Mesenchymal stem cell (in vitro differentiated cells and primary cell): ENCODE results near the gene METTL15.

ENCODE experiments used
- DNase-seq: peaks from one replicate; pipeline ENCODE4 v3.0.0-alpha.2; 2013
- H2AFZ ChIP-seq: one replicate; pipeline ENCODE4 v1.6.1; 2013; ENCODE audit warnings: low read depth, mild to moderate bottlenecking, control low read depth, inconsistent platforms, low read length, moderate library complexity
- H2AK5ac ChIP-seq: 2 replicates; pipeline ENCODE4 v1.6.1; 2013; ENCODE audit warnings: low read length, moderate library complexity, mild to moderate bottlenecking, inconsistent platforms; ENCODE audit not compliant: severe bottlenecking
- H2BK120ac ChIP-seq: one replicate; pipeline ENCODE4 v1.6.1; 2013; ENCODE audit warnings: low read depth, mild to moderate bottlenecking, inconsistent platforms, low read length, moderate library complexity
- H2BK12ac ChIP-seq, 2 experiments: one replicate each; pipeline ENCODE4 v1.6.1; 2013; ENCODE audit warnings: inconsistent platforms in 2 of 2, low read length in 2 of 2, mild to moderate bottlenecking in 2 of 2, moderate library complexity in 2 of 2, control low read depth in 1 of 2
- H2BK15ac ChIP-seq: one replicate; pipeline ENCODE4 v1.6.1; 2013; ENCODE audit warnings: mild to moderate bottlenecking, low read depth, inconsistent platforms; ENCODE audit not compliant: poor library complexity, severe bottlenecking
- H2BK5ac ChIP-seq: 2 replicates; pipeline ENCODE4 v1.6.1; 2013; ENCODE audit warnings: low read depth, mild to moderate bottlenecking, low read length, control low read depth, inconsistent platforms; ENCODE audit not compliant: poor library complexity, severe bottlenecking
- H3K14ac ChIP-seq, 2 experiments: one replicate each; pipeline ENCODE4 v1.6.1; 2013; ENCODE audit warnings: inconsistent platforms in 2 of 2, low read length in 2 of 2, control low read depth in 1 of 2, mild to moderate bottlenecking in 1 of 2, moderate library complexity in 1 of 2
- H3K18ac ChIP-seq, 2 experiments: one replicate each; pipeline ENCODE4 v1.6.1; 2013; ENCODE audit warnings: inconsistent platforms in 2 of 2, low read length in 2 of 2, control low read depth in 1 of 2, low read depth in 1 of 2, mild to moderate bottlenecking in 1 of 2
- H3K23ac ChIP-seq, 2 experiments: one replicate each; pipeline ENCODE4 v1.6.1; 2013; ENCODE audit warnings: inconsistent platforms in 2 of 2, low read length in 2 of 2, mild to moderate bottlenecking in 2 of 2, moderate library complexity in 2 of 2, control low read depth in 1 of 2
- H3K27ac ChIP-seq: 2 replicates; pipeline ENCODE4 v1.5.1; 2013; ENCODE audit warnings: mild to moderate bottlenecking, moderate library complexity, low read length, control low read depth, inconsistent platforms; ENCODE audit not compliant: poor library complexity, severe bottlenecking
- H3K27me3 ChIP-seq, 2 experiments: 2 replicates each; pipeline versions ENCODE4 v1.6.1 to v1.7.0; 2013; ENCODE audit warnings: low read length in 2 of 2, mild to moderate bottlenecking in 2 of 2, moderate library complexity in 2 of 2, control low read depth in 1 of 2, inconsistent platforms in 1 of 2; ENCODE audit not compliant: control insufficient read depth in 1 of 2, insufficient read depth in 1 of 2
- H3K36me3 ChIP-seq, 2 experiments: 2 replicates each; pipeline versions ENCODE4 v1.6.1 to v1.7.0; 2013; ENCODE audit warnings: low read length in 2 of 2, control low read depth in 1 of 2, inconsistent platforms in 1 of 2, low read depth in 1 of 2, mild to moderate bottlenecking in 1 of 2; ENCODE audit not compliant: insufficient read depth in 2 of 2, control insufficient read depth in 1 of 2
- H3K4ac ChIP-seq, 2 experiments: one replicate each; pipeline ENCODE4 v1.6.1; 2013; ENCODE audit warnings: inconsistent platforms in 2 of 2, low read length in 2 of 2, mild to moderate bottlenecking in 2 of 2, moderate library complexity in 2 of 2, control low read depth in 1 of 2, low read depth in 1 of 2
- H3K4me1 ChIP-seq: 2 replicates; pipeline ENCODE4 v1.6.1; 2013; ENCODE audit warnings: low read depth, low read length, control low read depth; ENCODE audit not compliant: control insufficient read depth, insufficient read depth
- H3K4me2 ChIP-seq: 2 replicates; pipeline ENCODE4 v1.6.1; 2013; ENCODE audit warnings: low read length, mild to moderate bottlenecking, inconsistent platforms; ENCODE audit not compliant: poor library complexity, severe bottlenecking
- H3K4me3 ChIP-seq, 2 experiments: 2 replicates each; pipeline versions ENCODE4 v1.5.1 to v1.7.0; 2013; ENCODE audit warnings: low read length in 2 of 2, mild to moderate bottlenecking in 2 of 2, control low read depth in 1 of 2, low read depth in 1 of 2; ENCODE audit not compliant: insufficient read depth in 1 of 2
- H3K79me1 ChIP-seq: replicated peaks from 2 replicates; pipeline ENCODE4 v1.6.1; 2013; ENCODE audit warnings: mild to moderate bottlenecking, control low read depth, low read length, inconsistent platforms; ENCODE audit not compliant: poor library complexity, severe bottlenecking
- H3K9ac ChIP-seq: 2 replicates; pipeline ENCODE4 v1.7.0; 2013; ENCODE audit warnings: mild to moderate bottlenecking, low read length, moderate library complexity
- H3K9me3 ChIP-seq: 2 replicates; pipeline ENCODE4 v1.7.0; 2013; ENCODE audit warnings: mild to moderate bottlenecking, low read length; ENCODE audit not compliant: control insufficient read depth
- H4K8ac ChIP-seq: one replicate; pipeline ENCODE4 v1.6.1; 2013; ENCODE audit warnings: inconsistent platforms, mild to moderate bottlenecking, low read length, moderate library complexity
- H4K91ac ChIP-seq: one replicate; pipeline ENCODE4 v1.6.1; 2013; ENCODE audit warnings: mild to moderate bottlenecking, low read length, inconsistent platforms
- WGBS: methylation state at CpG from one replicate; pipeline ENCODE4 v1.1.7; 2013; ENCODE audit warnings: mixed read lengths; 5-methylcytosine and 5-hydroxymethylcytosine counted together

Gene METTL15

GRCh38 chr11:28241760-28242159, 133.6 kb downstream of the METTL15 start:
- Histone ChIP-seq H3K4me3 (no peak overlapping the region), H3K9me3 (no peaks in the 10 kb centered on the region), H2BK15ac (no peak overlapping the region), H4K91ac (no peak overlapping the region), H3K4me2 (no peak overlapping the region), H4K8ac (no peak overlapping the region), H3K9ac (no peak overlapping the region), H3K27ac (no peak overlapping the region), H3K27me3 (no peaks in the 10 kb centered on the region), H2BK5ac (no peak overlapping the region), H3K14ac (no peak overlapping the region), H3K4me1 (peaks cover 2% of the 10 kb centered on the region), H2BK120ac (no peak overlapping the region), H2BK12ac (no peak overlapping the region), H2AK5ac (no peak overlapping the region), H3K79me1 (peaks cover 8% of the 10 kb centered on the region), H3K23ac (no peak overlapping the region), H3K4ac (no peak overlapping the region), H2AFZ (no peak overlapping the region), H3K36me3 (no peaks in the 10 kb centered on the region), H3K18ac (no peak overlapping the region)
- DNase-seq = no peak

- Histone ChIP-seq H4K91ac (no peak overlapping the region), H3K27ac (no peak overlapping the region), H2AFZ (no peak overlapping the region), H3K4ac (no peak overlapping the region), H3K14ac (no peak overlapping the region), H3K9ac (peak overlapping the region; percentile 64), H3K23ac (no peak overlapping the region), H2AK5ac (no peak overlapping the region), H4K8ac (no peak overlapping the region), H2BK12ac (no peak overlapping the region), H3K27me3 (no peaks in the 10 kb centered on the region), H2BK120ac (no peak overlapping the region), H3K4me3 (no peak overlapping the region), H3K79me1 (peaks cover 8% of the 10 kb centered on the region), H3K18ac (no peak overlapping the region), H3K4me2 (no peak overlapping the region), H3K36me3 (no peaks in the 10 kb centered on the region), H3K9me3 (no peaks in the 10 kb centered on the region), H3K4me1 (peaks cover 2% of the 10 kb centered on the region), H2BK5ac (no peak overlapping the region), H2BK15ac (no peak overlapping the region)
- 80% methylated on average over 1 of the region's 4 CpGs for WGBS
- DNase-seq = no peak
Observed at GRCh38 chr11:28242596-28242995, 134.4 kb downstream of the METTL15 start.

- Histone ChIP-seq H2BK120ac (no peak overlapping the region), H3K18ac (no peak overlapping the region), H3K14ac (no peak overlapping the region), H3K36me3 (no peaks in the 10 kb centered on the region), H3K9me3 (no peaks in the 10 kb centered on the region), H3K4ac (no peak overlapping the region), H3K23ac (no peak overlapping the region), H3K27me3 (no peaks in the 10 kb centered on the region), H3K4me2 (no peak overlapping the region), H2AK5ac (no peak overlapping the region), H3K9ac (peak overlapping the region; percentile 64), H3K4me1 (peaks cover 2% of the 10 kb centered on the region), H4K91ac (no peak overlapping the region), H3K79me1 (peaks cover 8% of the 10 kb centered on the region), H2AFZ (no peak overlapping the region), H4K8ac (no peak overlapping the region), H3K4me3 (no peak overlapping the region), H3K27ac (no peak overlapping the region), H2BK5ac (no peak overlapping the region), H2BK12ac (no peak overlapping the region), H2BK15ac (no peak overlapping the region)
- 100% methylated on average over 1 of the region's 2 CpGs for WGBS
- DNase-seq = no peak
Observed at GRCh38 chr11:28243061-28243460, 134.9 kb downstream of the METTL15 start.

GRCh38 chr11:28243581-28243980, 135.4 kb downstream of the METTL15 start:
- no CpG with 5 or more reads among the region's 2 CpGs for WGBS
- Histone ChIP-seq H3K27ac (no peak overlapping the region), H3K36me3 (no peaks in the 10 kb centered on the region), H3K4me2 (no peak overlapping the region), H3K79me1 (peaks cover 9% of the 10 kb centered on the region), H2BK5ac (no peak overlapping the region), H3K14ac (no peak overlapping the region), H2BK15ac (no peak overlapping the region), H3K4ac (no peak overlapping the region), H3K23ac (no peak overlapping the region), H3K9ac (peak overlapping the region; percentile 64), H2AK5ac (no peak overlapping the region), H4K91ac (no peak overlapping the region), H3K18ac (no peak overlapping the region), H3K9me3 (no peaks in the 10 kb centered on the region), H2BK120ac (no peak overlapping the region), H2AFZ (no peak overlapping the region), H4K8ac (no peak overlapping the region), H3K27me3 (no peaks in the 10 kb centered on the region), H2BK12ac (no peak overlapping the region), H3K4me3 (no peak overlapping the region), H3K4me1 (peaks cover 2% of the 10 kb centered on the region)
- DNase-seq = no peak
